Activated CD4-positive, alpha-beta T cell treated with anti-CD3 and anti-CD28 coated beads for 4 hours (primary cell): Measurements from ENCODE around the gene CREB3L2.

ENCODE experiments used
- DNase-seq, 2 donors: peaks; one replicate each; pipeline ENCODE4 v3.0.0-alpha.2; 2020

Gene CREB3L2

GRCh38 chr7:138008588-138009349 is 6.9 kb upstream of the CREB3L2 start:
- DNase-seq: peak in 1 of 2 donors; percentile 37

DNA sequence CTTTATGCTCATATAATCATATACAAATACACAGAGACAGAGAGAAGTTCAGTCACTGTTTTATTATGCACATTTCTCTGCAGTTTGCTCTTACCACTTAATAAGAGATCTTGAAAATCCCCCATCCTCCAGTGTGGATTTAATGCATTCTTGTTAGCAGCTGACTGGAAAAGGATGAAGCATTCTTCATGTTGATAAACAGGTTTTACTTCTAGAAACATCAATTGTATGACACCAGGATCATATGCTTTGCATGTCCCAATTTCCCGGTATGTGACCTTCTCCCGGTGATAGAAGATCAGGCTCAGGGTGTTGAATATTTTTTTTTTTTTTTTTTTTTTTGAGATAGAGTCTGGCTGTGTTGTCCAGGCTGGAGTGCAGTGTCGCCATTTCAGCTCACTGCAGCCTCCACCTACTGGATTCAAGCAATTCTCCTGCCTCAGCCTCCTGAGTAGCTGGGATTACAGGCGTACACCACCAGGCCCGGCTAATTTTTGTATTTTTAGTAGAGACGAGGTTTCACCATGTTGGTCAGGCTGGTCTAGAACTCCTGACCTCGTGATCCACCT is 6.2 kb upstream of the CREB3L2 start:
- no peak for DNase-seq

DNA sequence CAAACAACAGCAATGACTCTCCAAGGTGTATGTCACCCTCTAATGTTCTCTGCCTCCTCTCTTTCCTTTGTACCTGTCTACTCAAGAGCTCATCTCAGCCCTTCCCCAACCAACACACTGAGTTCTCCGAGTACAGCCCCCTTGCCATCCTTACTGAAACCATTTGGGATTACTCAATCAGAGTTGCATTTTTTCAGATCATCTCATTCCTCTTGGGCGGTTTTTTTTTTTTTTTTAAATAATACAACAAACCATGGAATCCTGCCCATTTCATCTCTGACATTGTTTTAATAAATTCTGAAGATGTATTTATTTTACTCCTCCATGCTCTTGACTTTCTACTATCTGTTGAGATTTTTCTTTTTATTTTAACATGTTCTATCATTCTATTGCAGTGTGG is 4.2 kb upstream of the CREB3L2 start:
- DNase-seq: no peak

- no peak for DNase-seq
These were observed 3.0 kb upstream of the CREB3L2 start for GRCh38 chr7:138004936-138005335.

- DNase-seq: no peak
These were observed 2.2 kb upstream of the CREB3L2 start for GRCh38 chr7:138004046-138004445.

- DNase-seq: no peak
These were observed 923 bp upstream of the CREB3L2 start for GRCh38 chr7:138002828-138003189.

DNA sequence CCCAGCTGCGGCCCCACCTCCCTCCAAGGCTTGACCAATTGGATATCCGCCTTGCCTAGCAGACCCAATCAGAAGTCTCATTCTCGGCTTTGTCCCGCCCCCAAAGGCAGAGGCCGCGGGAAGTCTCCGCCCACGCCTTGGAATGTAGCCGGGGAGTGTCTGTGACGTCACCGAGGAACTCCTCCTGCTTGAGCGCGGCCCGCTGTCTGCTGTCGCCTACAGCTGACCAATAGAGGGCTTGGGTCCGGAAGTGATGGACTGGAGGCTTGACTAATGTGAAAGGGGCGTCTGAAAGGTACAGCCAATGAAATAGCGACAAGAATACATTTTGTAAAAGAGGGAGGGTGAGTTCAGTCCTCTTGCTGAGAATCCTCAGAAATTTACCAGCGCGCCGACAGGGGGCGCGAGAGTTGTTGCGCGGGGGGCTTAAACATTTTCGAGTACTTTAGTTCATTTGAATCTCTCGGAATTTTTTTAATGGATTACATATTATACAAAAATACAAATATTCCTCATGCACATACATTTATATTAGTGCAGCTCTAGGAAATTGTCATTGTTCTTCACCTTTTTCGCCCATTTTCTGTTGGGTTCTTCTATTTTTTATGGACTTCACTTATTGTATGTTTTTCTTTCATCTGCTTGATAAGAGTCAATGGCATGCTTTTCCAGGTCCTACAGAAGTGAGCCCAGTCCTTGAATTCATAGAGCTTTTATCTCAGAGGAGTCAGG is 376 bp upstream of the CREB3L2 start:
- DNase-seq: peak; percentile 98

DNA sequence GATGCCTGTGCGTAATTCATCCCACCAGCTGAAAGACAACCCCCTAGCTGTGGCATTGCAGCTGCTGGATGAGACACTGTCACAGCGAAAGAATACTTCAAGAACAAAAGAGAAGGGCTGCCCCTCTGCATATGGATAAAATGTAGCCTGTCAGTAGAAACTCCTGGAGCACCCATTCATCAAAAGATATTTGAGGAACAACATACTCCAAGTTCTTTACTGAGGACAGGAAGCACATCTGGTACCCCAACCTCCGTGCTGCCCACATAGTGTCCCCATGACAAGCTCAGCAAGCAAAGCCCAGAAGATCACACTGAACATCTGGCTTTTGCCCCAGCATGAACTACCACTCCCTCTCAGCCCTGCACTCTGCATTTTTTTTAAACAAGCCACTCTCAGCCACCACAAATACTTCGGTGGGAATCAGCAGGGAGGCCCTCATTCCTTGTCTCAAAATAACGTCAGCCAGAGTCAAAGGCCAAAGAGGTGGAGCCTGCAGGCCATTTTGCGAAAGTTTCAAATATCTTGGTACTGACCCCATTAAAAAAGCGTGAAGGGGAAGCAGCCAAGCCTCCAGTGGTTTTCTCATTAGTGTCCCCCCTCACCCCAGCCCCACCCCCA is 1.7 kb downstream of the CREB3L2 start:
- no peak for DNase-seq

- no peak for DNase-seq
These were observed 2.3 kb downstream of the CREB3L2 start for GRCh38 chr7:137999496-138000080.

- DNase-seq: no peak
These were observed 3.6 kb downstream of the CREB3L2 start for GRCh38 chr7:137998250-137998649.

DNA sequence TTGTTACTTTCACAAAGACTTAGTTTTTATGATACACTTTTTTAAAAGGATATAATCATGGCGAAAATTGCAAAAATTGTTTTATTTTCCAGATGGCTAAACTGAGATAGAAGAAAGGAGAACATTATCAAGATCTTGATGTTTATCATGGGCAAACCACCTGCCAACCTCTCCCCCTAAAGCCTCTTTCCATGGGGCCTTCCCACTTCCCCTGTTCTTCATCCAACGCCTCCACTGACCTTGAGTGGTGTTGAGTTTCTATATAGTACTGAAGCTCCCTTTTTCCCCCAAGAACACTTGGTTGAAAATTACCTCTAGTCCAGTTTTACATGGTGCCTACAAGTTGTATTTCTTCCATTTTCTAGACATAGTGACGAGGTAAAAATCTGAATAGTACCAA is 5.0 kb downstream of the CREB3L2 start:
- DNase-seq: no peak

DNA sequence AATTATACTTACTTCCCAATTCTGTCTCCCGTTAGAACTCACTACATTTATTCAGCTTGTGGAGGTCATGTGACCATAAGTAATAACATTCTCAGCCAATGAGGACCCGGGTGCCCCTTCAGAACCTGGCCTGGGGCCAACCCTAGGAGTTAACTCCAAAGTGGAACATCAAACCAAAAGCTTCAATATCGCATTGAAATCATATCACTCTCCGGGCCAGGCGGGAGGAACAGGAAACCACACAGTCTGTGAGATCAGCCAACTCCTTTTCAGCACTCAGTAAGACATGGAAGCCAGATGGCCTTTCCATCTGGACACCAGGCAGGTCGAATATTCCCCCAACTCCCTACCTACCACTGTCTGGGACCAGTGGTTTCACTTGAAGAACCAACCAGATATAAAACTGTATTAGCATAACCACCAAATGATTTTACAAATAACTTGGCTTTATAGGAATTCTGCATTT is 5.5 kb downstream of the CREB3L2 start:
- no peak for DNase-seq

DNA sequence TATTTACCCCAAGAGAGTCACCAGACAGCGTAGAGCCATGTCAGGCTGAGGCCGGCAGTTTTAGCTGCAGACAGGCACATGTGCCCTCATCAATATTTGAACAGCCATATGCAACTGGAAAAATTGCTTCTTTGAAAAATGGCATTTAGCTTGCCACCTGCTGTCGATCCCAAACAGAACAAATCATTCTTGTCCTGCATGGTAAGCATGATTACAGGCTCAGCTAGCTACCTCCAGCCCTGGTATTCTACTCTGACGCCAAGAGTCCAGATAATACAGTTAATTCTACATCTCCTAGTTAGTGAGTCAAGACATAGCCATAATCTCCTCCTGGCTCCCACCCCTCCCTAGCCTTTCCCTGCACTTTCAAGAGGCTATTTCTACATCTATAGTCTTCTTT is 7.7 kb downstream of the CREB3L2 start:
- DNase-seq: no peak

DNA sequence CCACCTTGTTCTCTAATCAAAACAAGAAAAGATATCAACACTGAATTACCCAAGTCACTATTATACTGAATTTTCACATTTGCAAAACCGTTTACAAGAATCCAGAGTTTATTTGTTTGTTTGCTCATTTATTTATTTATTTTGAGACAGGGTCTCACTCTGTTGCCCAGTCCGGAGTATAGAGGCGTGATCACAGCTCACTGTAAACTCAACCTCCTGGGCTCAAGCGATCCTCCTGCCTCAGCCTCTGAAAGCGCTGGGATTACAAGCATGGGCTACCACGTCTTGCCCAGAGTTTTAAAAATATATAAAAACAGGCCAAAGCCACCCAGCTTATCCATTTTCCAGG is 8.5 kb downstream of the CREB3L2 start:
- DNase-seq: no peak

DNA sequence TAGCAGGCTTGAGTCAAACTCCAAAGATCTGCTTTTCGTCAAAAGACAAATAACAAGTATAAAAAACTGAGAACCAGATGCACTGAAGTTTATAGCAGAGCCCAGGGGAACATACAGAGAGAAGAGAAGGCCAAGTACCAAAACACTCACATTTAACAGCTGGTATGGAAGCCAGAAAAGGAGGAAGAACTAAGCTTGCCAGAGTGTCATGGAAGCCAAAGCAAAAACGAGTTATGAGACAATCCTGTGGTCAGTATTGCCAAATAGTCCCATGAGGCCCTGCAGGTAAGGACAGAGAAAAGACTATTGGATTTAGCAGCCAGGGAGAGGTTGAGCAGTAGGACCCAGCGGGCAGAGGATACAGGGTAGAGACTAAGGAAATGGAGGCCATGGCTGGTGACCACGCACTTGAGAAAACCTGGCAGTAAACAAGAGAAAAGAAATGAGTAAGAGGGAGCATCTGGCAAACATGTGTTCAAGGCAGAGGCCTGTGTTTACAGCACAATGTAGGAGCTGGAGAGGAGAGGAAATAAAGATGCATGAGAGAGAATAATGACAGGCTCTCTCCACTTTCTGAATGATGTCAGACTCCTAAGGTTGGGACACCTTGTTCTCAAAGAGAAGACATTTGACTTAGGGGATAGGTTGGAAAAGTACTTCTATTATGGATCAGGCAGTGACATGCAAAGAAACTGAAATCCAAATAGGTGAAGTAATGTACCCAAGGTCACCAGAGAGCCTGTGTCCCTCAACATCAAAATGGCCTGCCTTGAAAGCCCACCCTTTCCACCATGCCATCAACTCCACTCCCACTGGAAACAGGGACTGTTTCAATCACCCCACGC is 9.1 kb downstream of the CREB3L2 start:
- no peak for DNase-seq

- no peak for DNase-seq
These were observed 9.8 kb downstream of the CREB3L2 start for GRCh38 chr7:137992104-137992549.

DNA sequence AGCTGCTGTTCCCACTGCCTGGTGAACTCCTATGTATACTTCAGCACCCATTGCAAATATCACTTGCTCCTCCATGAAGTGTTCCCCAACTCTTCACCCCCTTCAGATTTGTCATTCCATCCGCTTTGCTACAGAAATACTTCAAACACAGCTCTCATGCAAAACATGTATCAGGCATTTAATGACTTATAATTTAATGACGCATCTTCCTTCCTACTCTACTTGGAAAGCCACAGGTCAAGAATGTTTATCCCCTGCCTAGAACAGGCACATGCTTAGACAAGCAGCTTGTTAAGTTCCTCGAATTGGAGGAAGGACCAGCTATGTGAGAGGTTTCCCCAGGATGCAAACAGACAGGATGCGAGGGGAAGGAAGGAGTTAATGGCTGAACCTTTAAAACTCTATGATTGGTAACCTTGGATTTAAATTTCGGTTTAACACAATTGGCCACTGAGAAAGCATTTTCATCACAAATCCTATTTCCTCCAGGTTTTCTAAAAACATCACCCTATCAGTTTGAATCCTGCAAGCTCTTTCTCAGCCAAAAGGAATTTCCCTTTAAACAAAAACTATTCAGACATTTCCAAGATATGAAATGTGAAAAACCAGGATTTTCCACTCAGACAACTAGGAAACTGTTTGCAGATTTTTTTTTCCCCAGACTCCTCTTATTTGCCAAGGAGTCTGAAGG is 11.5 kb downstream of the CREB3L2 start:
- no peak for DNase-seq

DNA sequence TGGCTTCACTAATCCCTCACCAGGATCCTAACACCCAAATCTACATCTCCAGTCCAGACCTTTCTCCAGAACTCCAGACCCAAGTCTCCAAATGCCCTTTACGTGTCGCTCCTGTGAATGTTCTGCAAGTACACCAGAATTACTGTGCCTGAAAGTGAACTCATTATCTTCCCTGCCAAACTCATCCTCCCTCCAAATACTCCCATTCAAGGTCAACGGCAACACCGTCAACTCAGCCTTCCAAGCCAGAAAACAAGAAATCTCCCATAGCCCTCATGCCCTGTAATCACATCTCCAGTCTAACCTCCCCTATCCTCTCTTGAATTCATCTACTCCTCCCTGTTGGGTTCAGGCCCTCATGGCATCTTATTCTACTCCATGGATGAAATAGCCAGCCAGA is 12.3 kb downstream of the CREB3L2 start:
- DNase-seq: no peak

- no peak for DNase-seq
These were observed 12.8 kb downstream of the CREB3L2 start for GRCh38 chr7:137989094-137989493.

DNA sequence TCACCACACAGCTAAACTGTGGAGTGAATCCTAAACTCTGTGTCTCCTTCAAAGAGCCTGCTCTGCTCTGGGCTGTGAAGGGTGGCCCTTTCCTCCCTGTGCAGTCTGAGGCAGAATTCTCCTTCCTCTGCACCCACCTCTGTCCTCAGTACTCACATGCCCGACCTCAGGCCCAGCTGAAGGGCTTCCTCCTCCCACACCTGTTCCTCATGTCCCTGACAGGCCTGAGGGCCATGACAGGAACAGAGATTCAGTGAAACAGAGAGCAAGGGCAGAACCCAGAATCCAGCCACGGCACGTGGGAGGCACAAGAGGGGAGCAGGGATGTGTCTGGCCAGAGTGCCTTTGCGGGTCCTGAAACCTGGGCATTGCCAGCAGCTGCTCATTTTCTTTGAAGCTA is 13.9 kb downstream of the CREB3L2 start:
- no peak for DNase-seq

DNA sequence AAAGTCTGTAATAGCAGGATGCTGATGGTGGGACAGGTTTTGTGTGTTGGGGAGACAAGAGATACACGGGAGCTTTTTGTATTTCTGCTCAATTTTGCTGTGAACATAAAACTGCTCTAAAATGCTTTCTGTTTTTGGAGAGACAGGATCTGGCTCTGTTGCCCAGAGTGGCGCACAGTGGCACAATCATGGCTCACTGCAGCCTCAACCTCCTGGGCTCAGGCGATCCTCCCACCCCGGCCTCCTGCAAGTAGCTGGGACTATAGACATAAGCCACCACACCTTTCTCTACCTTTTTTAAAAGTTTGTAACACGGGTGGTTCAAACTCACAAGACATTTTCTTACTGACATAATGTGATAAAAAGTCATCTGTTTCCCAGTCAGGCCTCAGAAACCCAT is 14.3 kb downstream of the CREB3L2 start:
- DNase-seq: no peak

DNA sequence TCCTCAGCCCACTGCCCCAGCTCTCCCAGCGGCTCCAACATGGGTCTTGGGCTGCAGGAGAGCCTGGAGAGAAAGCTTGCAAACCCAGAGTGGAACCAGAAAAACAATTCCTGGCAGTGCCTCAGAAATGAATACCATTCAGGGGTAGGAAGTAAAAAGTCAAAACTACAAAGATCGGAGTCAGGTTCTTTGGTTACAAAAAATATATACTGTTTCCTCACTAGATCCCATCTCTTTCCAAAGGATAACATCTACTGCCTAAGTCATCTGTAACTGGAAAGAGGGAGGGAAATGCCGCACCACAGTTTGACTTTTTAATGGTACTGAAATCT is 14.9 kb downstream of the CREB3L2 start:
- DNase-seq: no peak
